SK-N-SH (cell line): Measurements from ENCODE around the gene CPXM1. TPM values are rescaled to one million over a fixed set of nuclear protein-coding genes. Genes with fewer than 3 reads are reported as not detected.

ENCODE experiments used
- CTCF ChIA-PET: fragments of 300-600, 350-600 bp; formaldehyde crosslinking; extraction: SDS; loops from one replicate; lab custom pipeline; 2021; lab: Yijun Ruan, JAX
- POLR2A ChIA-PET: fragments of 350-600 bp; sonication (Branson Sonifier 250); formaldehyde crosslinking; extraction: SDS; loops from one replicate; lab custom pipeline; 2020; ENCODE audit warnings: antibody characterized with exemption, inconsistent platforms; lab: Yijun Ruan, JAX
- DNase-seq: peaks from one replicate; pipeline ENCODE4 v3.0.0; 2012
- H2AFZ ChIP-seq: fragments of 200-600 bp; sonication (generic); 2 replicates; pipeline ENCODE4 v1.8.1; 2016; ENCODE audit warnings: antibody characterized with exemption, mild to moderate bottlenecking, low read depth
- H3F3A ChIP-seq: fragments of 200-600 bp; sonication (generic); replicated peaks from 2 replicates; pipeline ENCODE3; 2016; ENCODE audit warnings: antibody characterized with exemption, mild to moderate bottlenecking; ENCODE audit not compliant: insufficient read depth
- H3K27ac ChIP-seq, 2 experiments: fragments of 200-500 bp in 1 of 2; fragments of 200-600 bp in 1 of 2; sonication (Bioruptor generic) in 1 of 2; sonication (generic), shearing (Covaris generic) in 1 of 2; 2 replicates each; pipeline versions ENCODE4 v1.5.1 to v1.6.1; 2014 to 2016; ENCODE audit warnings: low read depth in 2 of 2, inconsistent platforms in 1 of 2, low read length in 1 of 2, mild to moderate bottlenecking in 1 of 2, mixed read lengths in 1 of 2
- H3K27me3 ChIP-seq: fragments of 200-600 bp; sonication (generic), shearing (Covaris generic); 2 replicates; pipeline ENCODE4 v1.6.1; 2016; ENCODE audit warnings: mixed run types; ENCODE audit not compliant: insufficient read depth
- H3K36me3 ChIP-seq, 2 experiments: fragments of 200-500 bp in 1 of 2; fragments of 200-600 bp in 1 of 2; sonication (Bioruptor generic) in 1 of 2; sonication (generic) in 1 of 2; replicated peaks in 1 of 2; 2 replicates each; pipeline versions ENCODE3 to v1.5.1; 2014 to 2016; ENCODE audit warnings: low read length in 1 of 2, mild to moderate bottlenecking in 1 of 2; ENCODE audit not compliant: insufficient read depth in 2 of 2, control insufficient read depth in 1 of 2
- H3K4me1 ChIP-seq, 2 experiments: fragments of 200-500 bp in 1 of 2; fragments of 200-600 bp in 1 of 2; sonication (Bioruptor generic) in 1 of 2; sonication (generic), shearing (Covaris generic) in 1 of 2; 2 replicates each; pipeline versions ENCODE4 v1.5.1 to v1.6.1; 2014 to 2016; ENCODE audit warnings: low read depth in 1 of 2, low read length in 1 of 2, mixed run types in 1 of 2; ENCODE audit not compliant: insufficient read depth in 2 of 2, control insufficient read depth in 1 of 2
- H3K4me2 ChIP-seq: fragments of 200-600 bp; sonication (generic), shearing (Covaris generic); 2 replicates; pipeline ENCODE4 v1.6.1; 2017; ENCODE audit warnings: mixed run types
- H3K4me3 ChIP-seq, 2 experiments: fragments of 200-500 bp in 1 of 2; fragments of 200-600 bp in 1 of 2; sonication (Bioruptor generic) in 1 of 2; sonication (generic), shearing (Covaris generic) in 1 of 2; 2 replicates each; pipeline versions ENCODE4 v1.5.1 to v1.8.1; 2014 to 2016; ENCODE audit warnings: low read depth in 2 of 2, inconsistent platforms in 1 of 2, low read length in 1 of 2, mild to moderate bottlenecking in 1 of 2, mixed read lengths in 1 of 2, moderate library complexity in 1 of 2
- H3K79me2 ChIP-seq: fragments of 200-600 bp; sonication (generic); 2 replicates; pipeline ENCODE4 v1.8.1; 2017; ENCODE audit warnings: mild to moderate bottlenecking; ENCODE audit not compliant: insufficient read depth
- H3K9ac ChIP-seq: fragments of 200-600 bp; sonication (generic); 2 replicates; pipeline ENCODE4 v1.6.1; 2017; ENCODE audit warnings: mixed run types
- H3K9me2 ChIP-seq: fragments of 200-600 bp; sonication (generic); 2 replicates; pipeline ENCODE4 v1.6.1; 2017; ENCODE audit warnings: mixed run types
- H3K9me3 ChIP-seq: fragments of 200-600 bp; sonication (generic); 2 replicates; pipeline ENCODE4 v1.6.1; 2017; ENCODE audit warnings: mixed run types, mild to moderate bottlenecking, moderate library complexity
- H4K20me1 ChIP-seq: fragments of 200-600 bp; sonication (generic); 2 replicates; pipeline ENCODE4 v1.6.1; 2017; ENCODE audit warnings: mild to moderate bottlenecking, mixed run types; ENCODE audit not compliant: insufficient read depth
- CHD2 ChIP-seq: fragments of 150-350 bp; IDR thresholded peaks from 2 replicates; pipeline ENCODE4 v1.6.1; 2018; ENCODE audit warnings: low read length; ENCODE audit not compliant: partially characterized antibody
- ELF1 ChIP-seq: IDR thresholded peaks from 2 replicates; pipeline ENCODE4 v1.4.0; 2012
- FOSL2 ChIP-seq: IDR thresholded peaks from 2 replicates; pipeline ENCODE4 v1.4.0; 2012; ENCODE audit warnings: low read depth, mild to moderate bottlenecking, moderate library complexity, borderline replicate concordance
- GABPA ChIP-seq: IDR thresholded peaks from 2 replicates; pipeline ENCODE4 v1.4.0; 2012; ENCODE audit warnings: low read depth, mild to moderate bottlenecking
- GATA2 ChIP-seq: sonication (generic); formaldehyde crosslinking; IDR thresholded peaks from 2 replicates; pipeline ENCODE4 v1.5.0; 2020; ENCODE audit warnings: mild to moderate bottlenecking, missing genetic modification reagents
- MAX ChIP-seq: IDR thresholded peaks from 2 replicates; pipeline ENCODE4 v1.4.0; 2012; ENCODE audit warnings: low read depth
- MEF2A ChIP-seq: IDR thresholded peaks from 2 replicates; pipeline ENCODE4 v1.4.0; 2012; ENCODE audit warnings: low read depth, borderline replicate concordance
- MXI1 ChIP-seq: IDR thresholded peaks from 2 replicates; pipeline ENCODE4 v1.6.1; 2012; ENCODE audit warnings: mild to moderate bottlenecking, low read depth, low read length, improper control_type of control experiment
- NFIC ChIP-seq: IDR thresholded peaks from 2 replicates; pipeline ENCODE4 v1.4.0; 2012; ENCODE audit warnings: borderline replicate concordance
- NRF1 ChIP-seq: IDR thresholded peaks from 2 replicates; pipeline ENCODE4 v1.6.1; 2012; ENCODE audit warnings: low read depth, mild to moderate bottlenecking, low read length
- PBX3 ChIP-seq: IDR thresholded peaks from 2 replicates; pipeline ENCODE4; 2012
- RCOR1 ChIP-seq: fragments of 150-350 bp; IDR thresholded peaks from 2 replicates; pipeline ENCODE4 v1.6.1; 2017; ENCODE audit warnings: antibody characterized with exemption, low read length
- RFX5 ChIP-seq: IDR thresholded peaks from 2 replicates; pipeline ENCODE4 v1.6.1; 2012; ENCODE audit warnings: mild to moderate bottlenecking, improper control_type of control experiment, low read length
- SMC3 ChIP-seq: IDR thresholded peaks from 2 replicates; pipeline ENCODE4 v1.6.1; 2012; ENCODE audit warnings: low read depth, low read length, improper control_type of control experiment
- TAF1 ChIP-seq: IDR thresholded peaks from 2 replicates; pipeline ENCODE4 v1.6.1; 2012; ENCODE audit warnings: low read depth, mild to moderate bottlenecking, low read length, moderate library complexity, borderline replicate concordance
- TCF12 ChIP-seq: IDR thresholded peaks from 2 replicates; pipeline ENCODE4 v1.4.0; 2012
- USF1 ChIP-seq: IDR thresholded peaks from 2 replicates; pipeline ENCODE4 v1.4.0; 2012; ENCODE audit warnings: low read depth, borderline replicate concordance
- WGBS: methylation state at CpG from one replicate; pipeline ENCODE4 v1.1.6; 2017; ENCODE audit warnings: low lambda C conversion rate; 5-methylcytosine and 5-hydroxymethylcytosine counted together
- polyA plus RNA-seq, 3 experiments: library from polyadenylated mRNA; depleted of rRNA; stranded (reverse); fragments of >200 nt; gene quantifications; 2 replicates each; pipeline ENCODE4 v1.2.3, GENCODE V29; 2012
- TF ChIP-seq, protein P1 (sequence below): fragments of 150-350 bp; IDR thresholded peaks from 2 replicates; pipeline ENCODE4 v1.6.1; 2016; ENCODE audit warnings: mild to moderate bottlenecking, low read depth, low read length
- TF ChIP-seq, protein P2 (sequence below): IDR thresholded peaks from 2 replicates; pipeline ENCODE4 v1.6.1; 2012; ENCODE audit warnings: mild to moderate bottlenecking, low read depth, low read length, moderate library complexity

The CPXM1 gene
- polyA plus RNA-seq, 1 of the 3 experiments (the other 2 are of a cell fraction), result 99.9 TPM

GRCh38 chr20:2847802-2848201 is 47.4 kb upstream of the CPXM1 start:
- no peaks in the 10 kb centered on the region for H3K9me2 ChIP-seq
- CTCF ChIA-PET, result no interaction called here
- H3K9me3 ChIP-seq, result no peaks in the 10 kb centered on the region
- H3K4me1 ChIP-seq, result peaks cover 0 to 2% of the 10 kb centered on the region in 2 experiments; a peak in 1 of 4 replicates
- H3K27me3 ChIP-seq, result no peaks in the 10 kb centered on the region
- H4K20me1 ChIP-seq, result no peaks in the 10 kb centered on the region
- no peak overlapping the region for H3K4me2 ChIP-seq
- no peak overlapping the region for H3K27ac ChIP-seq
- H2AFZ ChIP-seq, result no peak overlapping the region
- no peak for TF ChIP-seq GABPA
- TF ChIP-seq NRF1, result no peak
- no peak for TF ChIP-seq TAF1
- TF ChIP-seq NFIC, result no peak
- no peak for TF ChIP-seq MEF2A
- TF ChIP-seq SMC3, result no peak
- no peak for TF ChIP-seq PBX3
- TF ChIP-seq USF1, result no peak
- TF ChIP-seq RFX5, result no peak
- TF ChIP-seq MXI1, result no peak
- no peak for TF ChIP-seq FOSL2
- TF ChIP-seq MAX, result no peak
- no peak for TF ChIP-seq CHD2
- no peak for TF ChIP-seq TCF12
- TF ChIP-seq GATA2 (CRISPR knock-in tag), result no peak
- TF ChIP-seq, protein P1, sequence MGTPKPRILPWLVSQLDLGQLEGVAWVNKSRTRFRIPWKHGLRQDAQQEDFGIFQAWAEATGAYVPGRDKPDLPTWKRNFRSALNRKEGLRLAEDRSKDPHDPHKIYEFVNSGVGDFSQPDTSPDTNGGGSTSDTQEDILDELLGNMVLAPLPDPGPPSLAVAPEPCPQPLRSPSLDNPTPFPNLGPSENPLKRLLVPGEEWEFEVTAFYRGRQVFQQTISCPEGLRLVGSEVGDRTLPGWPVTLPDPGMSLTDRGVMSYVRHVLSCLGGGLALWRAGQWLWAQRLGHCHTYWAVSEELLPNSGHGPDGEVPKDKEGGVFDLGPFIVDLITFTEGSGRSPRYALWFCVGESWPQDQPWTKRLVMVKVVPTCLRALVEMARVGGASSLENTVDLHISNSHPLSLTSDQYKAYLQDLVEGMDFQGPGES, result no peak
- WGBS, result 97% methylated on average over 4 of the region's 4 CpGs
- H3K9ac ChIP-seq, result no peak overlapping the region
- H3F3A ChIP-seq, result no peaks in the 10 kb centered on the region
- H3K36me3 ChIP-seq, result peaks cover 3 to 7% of the 10 kb centered on the region in 2 experiments
- POLR2A ChIA-PET, result no interaction called here
- no peak overlapping the region for H3K4me3 ChIP-seq
- peaks cover 23% of the 10 kb centered on the region; the same call in 1 of the 2 replicates for H3K79me2 ChIP-seq
- no peak for DNase-seq

GRCh38 chr20:2846698-2847097 is 46.3 kb upstream of the CPXM1 start:
- WGBS, result 92% methylated on average over 5 of the region's 5 CpGs
- Histone ChIP-seq H3K27ac (no peak overlapping the region), H3K79me2 (peaks cover 30% of the 10 kb centered on the region; the same call in 1 of the 2 replicates), H3K9me2 (no peaks in the 10 kb centered on the region), H3K4me1 (peaks cover 2 to 6% of the 10 kb centered on the region in 2 experiments; a peak in 3 of 4 replicates), H3K4me2 (no peak overlapping the region), H3K36me3 (peaks cover 3 to 7% of the 10 kb centered on the region in 2 experiments), H3K27me3 (no peaks in the 10 kb centered on the region), H3F3A (no peaks in the 10 kb centered on the region), H2AFZ (no peak overlapping the region), H3K9me3 (no peaks in the 10 kb centered on the region), H4K20me1 (no peaks in the 10 kb centered on the region), H3K9ac (no peak overlapping the region), H3K4me3 (no peak overlapping the region)
- ChIA-PET CTCF (interaction anchor here (1.1 kb wide), 1 partner anchor 322 kb away, joined by 5 read pairs; no protein-coding TSS in a partner anchor), POLR2A (no interaction called here)
- DNase-seq, result no peak
- TF ChIP-seq RCOR1, result no peak
- TF ChIP-seq MXI1, result no peak
- no peak for TF ChIP-seq PBX3
- TF ChIP-seq USF1, result no peak
- no peak for TF ChIP-seq ELF1
- no peak for TF ChIP-seq NRF1
- no peak for TF ChIP-seq TAF1
- TF ChIP-seq, protein P2, sequence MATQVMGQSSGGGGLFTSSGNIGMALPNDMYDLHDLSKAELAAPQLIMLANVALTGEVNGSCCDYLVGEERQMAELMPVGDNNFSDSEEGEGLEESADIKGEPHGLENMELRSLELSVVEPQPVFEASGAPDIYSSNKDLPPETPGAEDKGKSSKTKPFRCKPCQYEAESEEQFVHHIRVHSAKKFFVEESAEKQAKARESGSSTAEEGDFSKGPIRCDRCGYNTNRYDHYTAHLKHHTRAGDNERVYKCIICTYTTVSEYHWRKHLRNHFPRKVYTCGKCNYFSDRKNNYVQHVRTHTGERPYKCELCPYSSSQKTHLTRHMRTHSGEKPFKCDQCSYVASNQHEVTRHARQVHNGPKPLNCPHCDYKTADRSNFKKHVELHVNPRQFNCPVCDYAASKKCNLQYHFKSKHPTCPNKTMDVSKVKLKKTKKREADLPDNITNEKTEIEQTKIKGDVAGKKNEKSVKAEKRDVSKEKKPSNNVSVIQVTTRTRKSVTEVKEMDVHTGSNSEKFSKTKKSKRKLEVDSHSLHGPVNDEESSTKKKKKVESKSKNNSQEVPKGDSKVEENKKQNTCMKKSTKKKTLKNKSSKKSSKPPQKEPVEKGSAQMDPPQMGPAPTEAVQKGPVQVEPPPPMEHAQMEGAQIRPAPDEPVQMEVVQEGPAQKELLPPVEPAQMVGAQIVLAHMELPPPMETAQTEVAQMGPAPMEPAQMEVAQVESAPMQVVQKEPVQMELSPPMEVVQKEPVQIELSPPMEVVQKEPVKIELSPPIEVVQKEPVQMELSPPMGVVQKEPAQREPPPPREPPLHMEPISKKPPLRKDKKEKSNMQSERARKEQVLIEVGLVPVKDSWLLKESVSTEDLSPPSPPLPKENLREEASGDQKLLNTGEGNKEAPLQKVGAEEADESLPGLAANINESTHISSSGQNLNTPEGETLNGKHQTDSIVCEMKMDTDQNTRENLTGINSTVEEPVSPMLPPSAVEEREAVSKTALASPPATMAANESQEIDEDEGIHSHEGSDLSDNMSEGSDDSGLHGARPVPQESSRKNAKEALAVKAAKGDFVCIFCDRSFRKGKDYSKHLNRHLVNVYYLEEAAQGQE, result no peak
